GM12874 (cell line): ENCODE data around the gene MMP15.

Experiments used
- CTCF ChIP-seq: IDR thresholded peaks from 2 replicates; pipeline ENCODE4 v1.5.1; 2011; ENCODE audit warnings: low read depth, mild to moderate bottlenecking, control low read depth, low read length, moderate library complexity; ENCODE audit not compliant: insufficient read depth

Gene MMP15

GRCh38 chr16:58027916-58028455 lies 2.4 kb downstream of the MMP15 start:
- no peak for TF ChIP-seq CTCF

GRCh38 chr16:58028541-58029070 lies 3.1 kb downstream of the MMP15 start:
- no peak for TF ChIP-seq CTCF

- no peak for TF ChIP-seq CTCF
Measured at GRCh38 chr16:58029410-58029809, 3.9 kb downstream of the MMP15 start.

GRCh38 chr16:58030136-58030840 lies 4.7 kb downstream of the MMP15 start:
- no peak for TF ChIP-seq CTCF

- no peak for TF ChIP-seq CTCF
Measured at GRCh38 chr16:58031016-58031800, 5.7 kb downstream of the MMP15 start.

- no peak for TF ChIP-seq CTCF
Measured at GRCh38 chr16:58032710-58033293, 7.2 kb downstream of the MMP15 start.

GRCh38 chr16:58034128-58034685 lies 8.7 kb downstream of the MMP15 start:
- TF ChIP-seq CTCF: no peak
